ENCODE results near the gene FANCD2OS.

DNA sequence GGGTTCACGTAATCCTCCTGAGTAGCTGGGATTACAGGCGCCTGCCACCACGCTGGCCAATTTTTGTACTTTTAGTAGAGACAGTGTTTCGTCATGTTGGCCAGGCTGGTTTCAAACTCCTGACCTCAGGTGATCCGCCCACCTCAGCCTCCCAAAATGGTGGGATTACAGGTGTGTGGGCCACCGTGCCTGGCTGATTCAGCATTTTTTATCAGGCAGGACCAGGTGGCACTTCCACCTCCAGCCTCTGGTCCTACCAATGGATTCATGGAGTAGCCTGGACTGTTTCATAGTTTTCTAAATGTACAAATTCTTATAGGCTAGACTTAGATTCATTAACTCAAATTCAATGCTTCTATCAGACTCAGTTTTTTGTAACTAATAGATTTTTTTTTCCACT lies 42.9 kb upstream of the FANCD2OS start:
- TF ChIP-seq SUZ12 (IDR thresholded peaks at IDR 0.05) (no peak), SP1 (IDR thresholded peaks at IDR 0.05) (no peak), FOXA1 (IDR thresholded peaks at IDR 0.05) (no peak), FOXK2 (IDR thresholded peaks at IDR 0.05) (no peak), FOXM1 (IDR thresholded peaks at IDR 0.05; ENCODE audit: borderline replicate concordance) (no peak), ELF4 (IDR thresholded peaks at IDR 0.05) (no peak), LEF1 (IDR thresholded peaks at IDR 0.05; ENCODE audit: borderline replicate concordance) (no peak), BHLHE40 (IDR thresholded peaks at IDR 0.05; ENCODE audit: borderline replicate concordance) (no peak), ZNF384 (IDR thresholded peaks at IDR 0.05) (no peak), TARDBP (IDR thresholded peaks at IDR 0.05) (no peak), L3MBTL2 (conservative IDR thresholded peaks at IDR 0.05) (no peak), HDGF (IDR thresholded peaks at IDR 0.05; ENCODE audit: borderline replicate concordance) (no peak)
- TF ChIP-seq, protein P1, sequence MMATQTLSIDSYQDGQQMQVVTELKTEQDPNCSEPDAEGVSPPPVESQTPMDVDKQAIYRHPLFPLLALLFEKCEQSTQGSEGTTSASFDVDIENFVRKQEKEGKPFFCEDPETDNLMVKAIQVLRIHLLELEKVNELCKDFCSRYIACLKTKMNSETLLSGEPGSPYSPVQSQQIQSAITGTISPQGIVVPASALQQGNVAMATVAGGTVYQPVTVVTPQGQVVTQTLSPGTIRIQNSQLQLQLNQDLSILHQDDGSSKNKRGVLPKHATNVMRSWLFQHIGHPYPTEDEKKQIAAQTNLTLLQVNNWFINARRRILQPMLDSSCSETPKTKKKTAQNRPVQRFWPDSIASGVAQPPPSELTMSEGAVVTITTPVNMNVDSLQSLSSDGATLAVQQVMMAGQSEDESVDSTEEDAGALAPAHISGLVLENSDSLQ (IDR thresholded peaks at IDR 0.05) = no peak

All from HEK293T (cell line).